Measurements from ENCODE around the gene CFHR2.

The CFHR2 gene

GRCh38 chr1:197003132-197003531, 59.6 kb downstream of the CFHR2 start:
- no peak for DNase-seq

GRCh38 chr1:197008861-197009260, 65.3 kb downstream of the CFHR2 start:
- DNase-seq, result no peak

All from DMS 273 treated with DMSO at 0.1 percent for 48 hours (cell line).